ENCODE results near the gene ERCC4.

- TF ChIP-seq EZH2 (IDR thresholded peaks at IDR 0.05; ENCODE audit: insufficient read depth, poor library complexity, severe bottlenecking) (no peak), EZH2phosphoT487 (IDR thresholded peaks at IDR 0.05; ENCODE audit: insufficient read depth, low read depth) (no peak)
Observed at GRCh38 chr16:13973321-13974023, 53.5 kb downstream of the ERCC4 start.
